Type B pancreatic cell (in vitro differentiated cells): Measurements from ENCODE around the gene MEDAG. TPM values are rescaled to one million over a fixed set of nuclear protein-coding genes. Genes with fewer than 3 reads are reported as not detected.

Experiments
- DNase-seq: peaks from one replicate; pipeline ENCODE4 v3.0.0; 2021; ENCODE audit warnings: mixed read lengths; ENCODE audit not compliant: unreplicated experiment; ENCODE audit errors: extremely low spot score
- H3K27ac Mint-ChIP-seq: 2 replicates; pipeline ENCODE4 v1.8.0; 2021; ENCODE audit warnings: mild to moderate bottlenecking, mixed read lengths
- H3K27me3 Mint-ChIP-seq: 2 replicates; pipeline ENCODE4 v1.8.0; 2021; ENCODE audit warnings: mixed read lengths
- H3K36me3 Mint-ChIP-seq: 2 replicates; pipeline ENCODE4 v1.8.0; 2021; ENCODE audit warnings: mixed read lengths
- H3K4me1 Mint-ChIP-seq: one replicate; pipeline ENCODE4 v1.8.0; 2021; ENCODE audit warnings: mixed read lengths; ENCODE audit not compliant: unreplicated experiment
- H3K4me3 Mint-ChIP-seq: 2 replicates; pipeline ENCODE4 v1.8.0; 2021; ENCODE audit warnings: mild to moderate bottlenecking, mixed read lengths
- H3K9me3 Mint-ChIP-seq: 2 replicates; pipeline ENCODE4 v1.8.0; 2021; ENCODE audit warnings: mixed read lengths
- CTCF ChIP-seq: fragments of 200-600 bp; sonication (generic); conservative IDR thresholded peaks from 2 replicates; pipeline ENCODE4 v1.5.0; 2021; ENCODE audit warnings: antibody characterized with exemption, mild to moderate bottlenecking
- total RNA-seq: library from RNA; stranded (reverse); gene quantifications from 2 replicates; pipeline ENCODE4 v1.2.1, GENCODE V29; 2021; ENCODE audit warnings: low replicate concordance

Gene MEDAG
- total RNA-seq, 1 donor from 2014 or later = 0.36 TPM

GRCh38 chr13:30872685-30873461 is 33.2 kb upstream of the MEDAG start:
- H3K27me3 Mint-ChIP-seq = peaks cover 9% of the 10 kb centered on the region
- H3K27ac Mint-ChIP-seq = peak overlapping the region; percentile 62
- no peaks in the 10 kb centered on the region for H3K9me3 Mint-ChIP-seq
- TF ChIP-seq CTCF = no peak
- H3K4me1 Mint-ChIP-seq = peaks cover 54% of the 10 kb centered on the region
- no peaks in the 10 kb centered on the region for H3K36me3 Mint-ChIP-seq
- H3K4me3 Mint-ChIP-seq = no peak overlapping the region
- DNase-seq = no peak

GRCh38 chr13:30873499-30873898 is 32.6 kb upstream of the MEDAG start:
- Mint-ChIP-seq H3K27me3 (peaks cover 9% of the 10 kb centered on the region), H3K9me3 (no peaks in the 10 kb centered on the region), H3K4me1 (peaks cover 55% of the 10 kb centered on the region), H3K4me3 (no peak overlapping the region), H3K27ac (peak overlapping the region; percentile 62), H3K36me3 (no peaks in the 10 kb centered on the region)
- DNase-seq = no peak
- no peak for TF ChIP-seq CTCF

GRCh38 chr13:30874111-30874510 is 32.0 kb upstream of the MEDAG start:
- Mint-ChIP-seq H3K9me3 (no peaks in the 10 kb centered on the region), H3K4me1 (peaks cover 50% of the 10 kb centered on the region), H3K4me3 (no peak overlapping the region), H3K27me3 (peaks cover 7% of the 10 kb centered on the region), H3K36me3 (no peaks in the 10 kb centered on the region), H3K27ac (no peak overlapping the region)
- no peak for DNase-seq
- no peak for TF ChIP-seq CTCF

GRCh38 chr13:30874561-30874960 is 31.5 kb upstream of the MEDAG start:
- TF ChIP-seq CTCF = no peak
- DNase-seq = no peak
- Mint-ChIP-seq H3K27me3 (peaks cover 3% of the 10 kb centered on the region), H3K36me3 (no peaks in the 10 kb centered on the region), H3K27ac (no peak overlapping the region), H3K4me1 (peaks cover 46% of the 10 kb centered on the region), H3K4me3 (no peak overlapping the region), H3K9me3 (no peaks in the 10 kb centered on the region)

- TF ChIP-seq CTCF = no peak
- Mint-ChIP-seq H3K4me1 (peaks cover 50% of the 10 kb centered on the region), H3K36me3 (no peaks in the 10 kb centered on the region)
These were observed 28.7 kb upstream of the MEDAG start for GRCh38 chr13:30877335-30877734.

More at GRCh38 chr13:30877335-30877734, 28.7 kb upstream of the MEDAG start:
- H3K9me3 Mint-ChIP-seq = no peaks in the 10 kb centered on the region
- H3K27me3 Mint-ChIP-seq = peaks cover 3% of the 10 kb centered on the region
- no peak overlapping the region for H3K27ac Mint-ChIP-seq
- DNase-seq = no peak
- no peak overlapping the region for H3K4me3 Mint-ChIP-seq
